PFSK-1 (cell line): ENCODE measurements around the gene ERCC2.

ENCODE experiments used
- FOXP2 ChIP-seq: optimal IDR thresholded peaks from 2 replicates; pipeline ENCODE3; 2011; ENCODE audit warnings: borderline replicate concordance, control low read depth, inconsistent platforms; ENCODE audit not compliant: insufficient read depth; ENCODE audit errors: extremely low read length, extremely low read depth
- POLR2AphosphoS5 ChIP-seq: IDR thresholded peaks from 2 replicates; pipeline ENCODE4 v1.6.1; 2012; ENCODE audit warnings: low read depth, mild to moderate bottlenecking, control low read depth, low read length, moderate library complexity
- SIN3A ChIP-seq: IDR thresholded peaks from 2 replicates; pipeline ENCODE4 v1.6.1; 2012; ENCODE audit warnings: mild to moderate bottlenecking, low read length, moderate library complexity, borderline replicate concordance; ENCODE audit not compliant: insufficient read depth
- TAF1 ChIP-seq: IDR thresholded peaks from 2 replicates; pipeline ENCODE4 v1.6.1; 2012; ENCODE audit warnings: low read length, control low read depth, borderline replicate concordance; ENCODE audit not compliant: insufficient read depth
- TF ChIP-seq, protein P1 (sequence below), 2 experiments: IDR thresholded peaks; 2 replicates each; pipeline versions ENCODE4 v1.6.1 to v1.8.0; 2011 to 2012; ENCODE audit warnings: low read depth in 2 of 2, low read length in 2 of 2, control low read depth in 1 of 2, inconsistent platforms in 1 of 2, mild to moderate bottlenecking in 1 of 2, moderate library complexity in 1 of 2; ENCODE audit not compliant: insufficient read depth in 1 of 2

Gene ERCC2

GRCh38 chr19:45349126-45349415 lies 21.3 kb downstream of the ERCC2 start:
- no peak for TF ChIP-seq SIN3A

GRCh38 chr19:45348367-45349125 lies 21.8 kb downstream of the ERCC2 start:
- no peak for TF ChIP-seq SIN3A
- peak; percentile 19; the same call in 1 of the 2 replicates for TF ChIP-seq POLR2AphosphoS5

GRCh38 chr19:45347570-45348366 lies 22.6 kb downstream of the ERCC2 start:
- no peak for TF ChIP-seq TAF1
- TF ChIP-seq FOXP2 = no peak
- TF ChIP-seq, protein P1, sequence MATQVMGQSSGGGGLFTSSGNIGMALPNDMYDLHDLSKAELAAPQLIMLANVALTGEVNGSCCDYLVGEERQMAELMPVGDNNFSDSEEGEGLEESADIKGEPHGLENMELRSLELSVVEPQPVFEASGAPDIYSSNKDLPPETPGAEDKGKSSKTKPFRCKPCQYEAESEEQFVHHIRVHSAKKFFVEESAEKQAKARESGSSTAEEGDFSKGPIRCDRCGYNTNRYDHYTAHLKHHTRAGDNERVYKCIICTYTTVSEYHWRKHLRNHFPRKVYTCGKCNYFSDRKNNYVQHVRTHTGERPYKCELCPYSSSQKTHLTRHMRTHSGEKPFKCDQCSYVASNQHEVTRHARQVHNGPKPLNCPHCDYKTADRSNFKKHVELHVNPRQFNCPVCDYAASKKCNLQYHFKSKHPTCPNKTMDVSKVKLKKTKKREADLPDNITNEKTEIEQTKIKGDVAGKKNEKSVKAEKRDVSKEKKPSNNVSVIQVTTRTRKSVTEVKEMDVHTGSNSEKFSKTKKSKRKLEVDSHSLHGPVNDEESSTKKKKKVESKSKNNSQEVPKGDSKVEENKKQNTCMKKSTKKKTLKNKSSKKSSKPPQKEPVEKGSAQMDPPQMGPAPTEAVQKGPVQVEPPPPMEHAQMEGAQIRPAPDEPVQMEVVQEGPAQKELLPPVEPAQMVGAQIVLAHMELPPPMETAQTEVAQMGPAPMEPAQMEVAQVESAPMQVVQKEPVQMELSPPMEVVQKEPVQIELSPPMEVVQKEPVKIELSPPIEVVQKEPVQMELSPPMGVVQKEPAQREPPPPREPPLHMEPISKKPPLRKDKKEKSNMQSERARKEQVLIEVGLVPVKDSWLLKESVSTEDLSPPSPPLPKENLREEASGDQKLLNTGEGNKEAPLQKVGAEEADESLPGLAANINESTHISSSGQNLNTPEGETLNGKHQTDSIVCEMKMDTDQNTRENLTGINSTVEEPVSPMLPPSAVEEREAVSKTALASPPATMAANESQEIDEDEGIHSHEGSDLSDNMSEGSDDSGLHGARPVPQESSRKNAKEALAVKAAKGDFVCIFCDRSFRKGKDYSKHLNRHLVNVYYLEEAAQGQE (IDR thresholded peaks at IDR 0.05; ENCODE audit: insufficient read depth in 1 of 2, low read depth in 2 of 2, low read length in 2 of 2) = no peak
- TF ChIP-seq SIN3A = no peak
- TF ChIP-seq POLR2AphosphoS5 = no peak

DNA sequence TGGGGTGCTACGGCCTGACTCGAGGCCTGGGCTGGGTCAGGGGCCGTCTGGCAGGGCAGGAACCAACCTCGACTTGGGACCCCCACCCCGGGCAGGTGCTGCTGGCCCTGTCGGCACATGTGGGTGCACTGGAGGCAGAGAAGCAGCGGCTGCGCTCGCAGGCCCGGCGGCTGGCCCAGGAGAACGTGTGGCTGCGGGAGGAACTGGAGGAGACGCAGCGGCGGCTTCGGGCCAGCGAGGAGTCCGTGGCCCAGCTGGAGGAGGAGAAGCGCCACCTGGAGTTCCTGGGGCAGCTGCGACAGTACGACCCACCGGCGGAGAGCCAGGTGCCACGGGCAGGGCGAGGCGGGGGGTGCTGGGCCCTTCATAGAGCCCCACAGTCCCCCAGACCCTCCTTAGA lies 23.9 kb downstream of the ERCC2 start:
- TF ChIP-seq FOXP2 = no peak
- TF ChIP-seq POLR2AphosphoS5 = no peak
- TF ChIP-seq SIN3A = no peak
- TF ChIP-seq TAF1 = no peak
- TF ChIP-seq, protein P1 (IDR thresholded peaks at IDR 0.05; ENCODE audit: insufficient read depth in 1 of 2, low read depth in 2 of 2, low read length in 2 of 2) = no peak

DNA sequence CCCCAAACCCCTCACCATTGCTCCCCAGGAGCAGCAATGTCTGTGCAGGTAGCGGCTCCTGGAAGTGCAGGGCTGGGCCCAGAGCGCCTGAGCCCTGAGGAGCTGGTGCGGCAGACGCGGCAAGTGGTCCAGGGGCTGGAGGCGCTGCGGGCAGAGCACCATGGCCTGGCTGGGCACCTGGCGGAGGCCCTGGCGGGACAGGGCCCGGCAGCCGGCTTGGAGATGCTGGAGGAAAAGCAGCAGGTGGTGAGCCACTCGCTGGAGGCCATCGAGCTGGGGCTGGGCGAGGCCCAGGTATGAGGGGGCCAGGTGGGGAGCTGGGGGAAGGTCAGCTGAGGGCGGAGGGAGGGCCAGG lies 24.9 kb downstream of the ERCC2 start:
- TF ChIP-seq SIN3A (no peak), FOXP2 (no peak), POLR2AphosphoS5 (no peak)
- TF ChIP-seq, protein P1 (IDR thresholded peaks at IDR 0.05; ENCODE audit: insufficient read depth in 1 of 2, low read depth in 2 of 2, low read length in 2 of 2) = no peak

DNA sequence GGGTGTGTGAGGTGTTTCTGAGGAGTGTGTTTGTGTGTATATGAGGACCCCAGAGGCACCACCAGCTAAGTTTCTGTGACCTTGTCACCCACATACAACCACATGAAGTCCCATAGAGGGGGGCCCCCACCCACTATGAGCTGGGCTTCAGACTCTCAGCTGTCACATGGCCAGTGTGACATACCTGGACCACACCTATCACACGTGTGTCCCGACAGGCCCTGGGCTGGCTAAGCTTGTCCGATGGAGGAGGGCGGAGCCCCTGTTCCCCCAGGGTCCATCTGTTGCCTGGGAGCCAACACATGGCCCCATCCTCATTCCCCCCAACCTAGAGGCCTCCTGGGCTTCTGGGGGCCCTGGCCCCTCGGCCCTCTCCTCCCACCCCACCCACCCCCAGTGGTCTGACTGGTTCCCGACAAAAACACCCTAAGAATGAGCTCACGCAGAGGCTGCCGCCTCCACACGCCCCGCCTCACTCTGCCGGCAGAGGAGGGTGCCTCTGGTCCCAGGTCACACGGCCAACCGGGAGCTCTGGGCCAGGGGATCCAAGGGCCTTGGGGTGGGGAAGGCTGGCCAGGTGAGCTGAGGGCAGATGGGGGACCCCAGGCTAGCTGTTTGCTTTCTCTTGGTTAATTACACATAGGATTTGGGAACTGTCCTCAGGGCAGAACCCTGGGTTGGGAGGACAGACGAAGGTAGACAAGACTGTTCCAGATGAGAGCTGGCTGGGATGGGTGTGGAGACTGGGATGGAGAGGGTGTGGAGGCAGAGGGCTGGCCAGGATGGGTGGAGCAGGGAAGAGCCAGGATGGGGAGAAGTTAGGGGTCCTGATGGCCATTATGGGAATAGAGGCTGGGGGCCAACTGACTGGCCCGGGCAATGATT lies 25.5 kb downstream of the ERCC2 start:
- TF ChIP-seq TAF1 (no peak), SIN3A (no peak), FOXP2 (no peak), POLR2AphosphoS5 (no peak)
- TF ChIP-seq, protein P1 (IDR thresholded peaks at IDR 0.05; ENCODE audit: insufficient read depth in 1 of 2, low read depth in 2 of 2, low read length in 2 of 2) = no peak
